HG02610 (cell line): ENCODE results near the gene ZNF335.
"Not testable (repeated sequence)": the region's sequence is repeated elsewhere in the genome, so short reads cannot be mapped to it uniquely, and the experiment has no call there.

Source experiments
- ATAC-seq: cut with Tn5 transposase; IDR thresholded peaks from one replicate; pipeline ENCODE4 v1.9.1; 2021; ENCODE audit warnings: mild to moderate bottlenecking, moderate library complexity; ENCODE audit not compliant: unreplicated experiment

The ZNF335 gene

GRCh38 chr20:46004187-46004586, 32.2 kb upstream of the ZNF335 start:
- ATAC-seq = no peak

- ATAC-seq = no peak
Measured at GRCh38 chr20:46002008-46002407, 30.0 kb upstream of the ZNF335 start.

GRCh38 chr20:46001498-46001897, 29.5 kb upstream of the ZNF335 start:
- ATAC-seq = no peak

- no peak for ATAC-seq
Measured at GRCh38 chr20:46000262-46000996, 28.4 kb upstream of the ZNF335 start.

- no peak for ATAC-seq
Measured at GRCh38 chr20:45999557-46000261, 27.7 kb upstream of the ZNF335 start.

GRCh38 chr20:45998761-45999160, 26.8 kb upstream of the ZNF335 start:
- ATAC-seq = no peak

GRCh38 chr20:45998337-45998736, 26.3 kb upstream of the ZNF335 start:
- no peak for ATAC-seq

GRCh38 chr20:45997187-45997586, 25.2 kb upstream of the ZNF335 start:
- ATAC-seq = no peak

GRCh38 chr20:45995495-45996097, 23.6 kb upstream of the ZNF335 start:
- not testable (repeated sequence) for ATAC-seq

GRCh38 chr20:45994761-45995493, 22.9 kb upstream of the ZNF335 start:
- ATAC-seq = no peak

- ATAC-seq = no peak
Measured at GRCh38 chr20:45993197-45993951, 21.4 kb upstream of the ZNF335 start.

GRCh38 chr20:45991616-45992015, 19.6 kb upstream of the ZNF335 start:
- no peak for ATAC-seq

GRCh38 chr20:45988830-45989229, 16.8 kb upstream of the ZNF335 start:
- ATAC-seq = not testable (repeated sequence)

- peak; percentile 57 for ATAC-seq
Measured at GRCh38 chr20:45987108-45987780, 15.2 kb upstream of the ZNF335 start.

- no peak for ATAC-seq
Measured at GRCh38 chr20:45985573-45985972, 13.6 kb upstream of the ZNF335 start.

- no peak for ATAC-seq
Measured at GRCh38 chr20:45983279-45983743, 11.3 kb upstream of the ZNF335 start.

- ATAC-seq = no peak
Measured at GRCh38 chr20:45981261-45981660, 9.3 kb upstream of the ZNF335 start.

- ATAC-seq = no peak
Measured at GRCh38 chr20:45976086-45976485, 4.1 kb upstream of the ZNF335 start.

GRCh38 chr20:45975686-45976085, 3.7 kb upstream of the ZNF335 start:
- no peak for ATAC-seq
